GM18858 (cell line): Measurements from ENCODE around the gene LTK.

ENCODE experiments used
- ATAC-seq: cut with Tn5 transposase; IDR thresholded peaks from one replicate; pipeline ENCODE4 v1.9.1; 2021; ENCODE audit not compliant: unreplicated experiment

The LTK gene

GRCh38 chr15:41499109-41499851 is 14.3 kb downstream of the LTK start:
- no peak for ATAC-seq

DNA sequence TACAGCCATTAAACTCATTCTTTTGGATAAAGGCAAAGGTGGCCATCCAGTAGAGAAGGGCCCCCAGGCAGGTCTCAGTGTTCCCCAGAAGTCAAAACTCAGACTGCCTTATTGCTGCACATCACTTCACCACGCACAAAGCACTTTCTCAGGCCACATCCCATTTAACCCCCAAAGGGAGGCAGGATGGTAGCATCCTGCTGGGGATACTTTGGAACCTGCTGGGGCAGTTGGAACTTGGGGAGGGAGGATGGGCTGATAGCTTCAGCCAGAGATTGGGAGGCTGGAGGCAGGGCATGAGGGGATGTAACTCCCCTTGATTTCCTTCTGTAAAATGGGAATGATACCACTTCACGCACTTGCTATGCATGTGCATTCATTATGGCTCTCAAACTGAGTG is 15.0 kb downstream of the LTK start:
- ATAC-seq = no peak

DNA sequence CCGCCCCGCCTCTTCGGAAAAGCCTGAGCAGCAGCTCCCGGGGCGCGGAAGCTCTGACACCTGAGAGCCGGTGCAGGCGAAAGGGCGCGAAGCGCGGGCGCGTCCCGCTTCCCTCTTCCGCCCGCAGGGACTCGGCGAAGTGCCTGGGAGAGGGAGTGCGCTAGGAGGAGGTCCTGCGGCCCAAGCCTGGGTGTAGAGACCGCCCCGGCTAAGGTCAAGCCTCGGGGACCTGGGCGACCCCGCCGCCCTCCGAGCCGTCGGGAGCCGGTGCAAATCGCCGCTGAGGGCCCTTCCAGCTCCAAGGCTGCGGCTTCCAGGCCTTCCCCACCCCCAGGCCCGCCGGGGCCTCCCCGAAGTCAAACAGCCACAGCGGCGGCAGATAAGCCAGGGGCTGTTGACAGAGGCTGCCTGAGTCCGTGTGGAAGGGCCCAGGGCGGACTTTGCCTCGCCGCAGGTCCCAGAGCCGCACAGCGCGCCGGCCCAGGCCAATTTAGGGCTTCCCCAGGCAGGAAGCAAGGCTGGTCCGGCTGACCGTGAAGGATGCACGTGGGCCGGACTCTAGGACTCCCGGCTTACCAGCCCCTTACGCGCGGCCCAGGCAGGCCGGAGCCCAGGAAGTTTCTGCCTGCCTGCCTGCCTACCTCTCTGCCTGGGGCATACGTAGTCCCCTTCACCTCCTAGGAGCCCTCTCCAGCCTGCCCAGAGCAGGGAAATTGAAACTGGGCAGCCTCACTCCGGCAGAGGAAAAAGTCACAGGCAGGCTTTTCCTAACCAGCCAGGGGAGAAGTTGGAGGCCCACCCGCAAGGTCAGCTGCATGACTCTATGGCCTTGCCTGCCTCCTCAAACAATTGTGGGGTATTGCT is 17.7 kb downstream of the LTK start:
- ATAC-seq = no peak

GRCh38 chr15:41494922-41495735 is 18.5 kb downstream of the LTK start:
- no peak for ATAC-seq

DNA sequence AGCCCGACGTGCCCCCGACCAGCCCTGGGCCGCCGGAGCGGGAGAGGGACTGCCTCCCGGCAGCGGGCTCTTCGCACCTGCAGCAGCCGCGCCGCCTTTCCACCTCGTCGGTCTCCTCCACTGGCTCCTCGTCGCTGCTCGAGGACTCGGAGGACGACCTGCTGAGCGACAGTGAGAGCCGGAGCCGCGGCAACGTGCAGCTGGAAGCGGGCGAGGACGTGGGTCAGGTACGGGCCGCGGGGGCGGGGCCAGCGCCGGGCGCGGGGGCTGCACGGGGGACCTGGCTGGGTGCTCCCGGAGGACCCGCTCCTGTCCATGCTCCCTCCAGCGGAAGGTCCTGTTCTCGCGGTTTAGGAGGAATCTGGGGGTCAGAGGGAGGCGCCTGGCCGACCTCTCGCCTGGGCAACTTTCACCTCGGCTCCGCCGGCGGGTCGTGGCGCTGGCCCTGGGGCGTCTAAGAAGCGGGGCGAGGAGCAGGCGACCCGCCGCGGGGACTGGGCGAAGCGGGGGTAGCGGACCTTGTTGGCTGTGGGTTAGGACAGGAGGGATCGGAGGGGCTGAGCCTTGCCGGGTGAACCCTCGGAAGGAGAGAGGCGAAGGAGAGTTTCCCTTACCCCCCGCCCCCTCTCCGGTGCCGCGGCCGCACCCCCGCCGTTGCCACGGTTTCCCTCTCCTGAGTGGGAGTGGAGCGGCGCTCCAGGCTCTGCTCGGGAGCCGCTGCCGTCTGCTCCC is 19.3 kb downstream of the LTK start:
- peak; percentile 13 for ATAC-seq

DNA sequence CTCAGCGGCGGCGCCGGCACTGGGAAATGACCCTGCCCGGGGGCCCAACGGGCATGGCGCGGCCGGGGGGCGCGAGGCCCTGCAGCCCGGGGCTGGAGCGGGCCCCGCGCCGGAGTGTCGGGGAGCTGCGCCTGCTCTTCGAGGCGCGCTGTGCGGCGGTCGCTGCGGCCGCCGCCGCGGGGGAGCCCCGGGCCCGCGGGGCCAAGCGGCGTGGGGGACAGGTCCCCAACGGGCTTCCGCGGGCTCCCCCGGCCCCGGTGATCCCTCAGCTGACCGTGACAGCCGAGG is 19.8 kb downstream of the LTK start:
- peak; percentile 15 for ATAC-seq

DNA sequence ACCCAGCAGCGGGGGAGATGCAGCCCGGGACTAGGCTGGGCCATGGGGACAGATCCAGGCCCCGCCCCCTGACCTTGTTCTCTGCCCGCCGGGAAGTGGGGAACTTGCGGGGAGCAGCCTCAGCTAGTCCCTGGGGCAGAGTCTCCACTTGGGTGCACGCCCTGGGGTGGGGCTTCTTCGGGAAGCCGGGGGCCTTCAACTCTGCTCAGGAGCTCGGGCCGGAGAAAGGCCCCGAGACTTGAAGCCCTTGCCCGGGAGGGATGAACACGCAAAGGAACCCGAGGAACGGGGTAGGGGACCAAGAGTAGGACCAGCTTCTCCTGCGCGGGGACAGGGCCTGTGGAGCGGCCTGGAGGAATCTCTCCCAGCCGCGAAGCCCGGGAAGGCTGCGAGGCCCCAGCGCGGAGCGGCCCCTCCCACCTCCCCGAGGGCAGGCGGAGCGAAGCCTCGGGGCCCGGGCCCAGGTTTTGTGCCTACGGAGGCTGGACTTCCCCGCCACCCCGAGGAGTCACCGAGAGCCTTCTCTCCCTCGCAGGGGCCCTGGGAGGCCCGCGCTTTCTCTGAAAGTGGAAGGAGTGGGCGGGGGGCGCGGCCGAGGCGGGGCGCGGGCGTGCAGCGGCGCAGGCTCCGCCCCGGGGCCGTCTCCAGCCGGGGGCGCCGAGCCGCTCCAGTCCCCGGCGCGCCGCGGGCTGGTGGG is 20.3 kb downstream of the LTK start, which contains the start of gene ITPKA:
Gene ITPKA, plus strand, starts transcription at position 670 of the 697 bp plus-strand sequence. CDS start 54 bp downstream, outside the sequence.
- peak; percentile 45 for ATAC-seq

- no peak for ATAC-seq
These were observed 20.9 kb downstream of the LTK start for GRCh38 chr15:41492597-41493204.

DNA sequence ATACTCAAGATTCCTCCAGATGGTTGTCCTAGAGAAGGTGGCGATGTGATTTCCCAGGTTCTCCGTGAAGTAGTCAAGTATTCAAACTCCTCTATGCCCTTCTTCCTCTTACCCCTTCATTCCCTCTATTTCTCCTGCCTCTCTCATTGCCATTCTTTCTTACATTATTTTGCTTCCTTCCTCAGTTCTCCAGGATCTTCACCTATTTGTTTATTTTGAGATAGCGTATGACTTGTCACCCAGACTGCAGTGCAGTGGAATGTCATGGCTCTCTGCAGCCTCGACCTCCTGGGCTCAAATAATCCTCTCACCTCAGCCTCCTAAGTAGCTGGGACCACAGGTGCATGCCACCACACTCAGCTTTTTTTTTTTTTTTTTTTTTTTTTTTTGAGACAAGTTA is 21.7 kb downstream of the LTK start:
- no peak for ATAC-seq

DNA sequence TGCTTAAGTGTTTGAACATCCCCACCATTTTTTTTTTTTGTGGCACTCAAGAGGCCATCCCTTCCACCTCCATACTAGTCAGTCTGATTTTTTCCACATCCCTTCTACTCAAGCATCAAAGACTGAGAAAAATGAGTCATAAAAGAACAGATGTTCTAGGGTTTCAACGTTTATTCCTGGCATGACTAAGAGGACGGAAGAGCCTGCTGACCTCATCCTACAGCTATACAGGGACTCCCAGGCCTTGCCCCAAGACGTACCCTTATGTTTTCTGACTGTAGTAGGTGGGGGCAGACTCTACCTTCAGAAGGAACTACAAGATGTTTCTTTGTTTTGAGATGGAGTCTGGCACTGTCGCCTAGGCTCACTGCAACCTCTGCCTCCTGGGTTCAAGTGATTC is 23.3 kb downstream of the LTK start:
- no peak for ATAC-seq

GRCh38 chr15:41489641-41490040 is 24.0 kb downstream of the LTK start:
- no peak for ATAC-seq

GRCh38 chr15:41487802-41488201 is 25.8 kb downstream of the LTK start:
- no peak for ATAC-seq

- no peak for ATAC-seq
These were observed 26.2 kb downstream of the LTK start for GRCh38 chr15:41487381-41487780.

DNA sequence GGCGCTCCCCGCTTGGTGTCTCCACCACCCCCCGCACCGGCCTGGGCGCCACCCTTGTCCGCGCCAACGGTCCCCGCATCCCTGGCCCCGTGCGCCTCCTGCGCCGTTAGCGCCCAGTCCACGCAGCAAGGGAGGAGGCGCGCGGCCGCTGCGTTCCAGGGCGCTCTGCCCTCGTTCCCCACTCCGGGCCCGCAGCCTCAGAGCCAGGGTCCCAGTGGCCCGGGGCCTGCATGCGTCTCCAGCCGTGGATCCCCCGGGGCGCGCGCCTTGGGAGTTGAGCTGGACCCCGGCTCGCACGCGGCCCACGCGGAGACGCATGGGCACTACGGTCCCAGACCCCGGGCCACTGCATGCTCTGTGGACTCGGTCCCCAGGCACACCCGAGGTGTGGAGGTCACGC is 27.3 kb downstream of the LTK start:
- no peak for ATAC-seq

DNA sequence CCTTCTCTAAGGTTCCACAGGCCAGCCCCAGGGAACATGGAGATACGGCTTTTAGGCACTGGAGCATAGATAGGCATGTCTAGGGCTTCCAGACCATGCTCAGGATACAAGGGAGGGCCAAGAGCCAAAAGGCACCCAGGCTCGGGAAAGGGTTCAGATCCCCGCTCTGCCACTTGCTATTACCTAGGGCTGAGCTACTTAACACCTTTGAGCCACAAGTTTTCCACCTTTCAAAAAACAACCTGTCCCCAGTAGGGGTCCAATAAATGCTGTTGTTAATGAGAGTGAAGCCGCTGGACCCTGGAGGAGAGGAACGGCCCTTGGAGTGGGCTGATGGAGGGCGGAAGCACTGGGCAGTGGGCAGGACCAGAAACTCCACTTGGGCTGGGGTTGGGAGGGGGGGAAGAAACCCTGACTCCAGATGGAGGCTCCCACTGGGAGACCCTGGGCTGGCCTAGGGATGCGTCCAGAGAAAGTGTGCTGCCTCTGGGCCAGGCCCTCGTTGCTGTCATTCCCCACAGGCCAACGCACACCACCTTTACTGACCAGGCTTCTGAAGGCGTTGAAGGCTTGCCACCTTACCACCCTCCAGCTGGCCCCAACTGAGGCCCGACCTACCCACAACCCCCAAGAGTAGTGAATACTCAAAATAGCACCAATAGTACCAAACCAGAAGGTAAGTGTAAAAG is 28.5 kb downstream of the LTK start:
- ATAC-seq = no peak

- no peak for ATAC-seq
These were observed 30.1 kb downstream of the LTK start for GRCh38 chr15:41483519-41483918.

GRCh38 chr15:41483115-41483514 is 30.5 kb downstream of the LTK start:
- ATAC-seq = peak; percentile 69

- no peak for ATAC-seq
These were observed 31.3 kb downstream of the LTK start for GRCh38 chr15:41482110-41482877.
